Esophagus muscularis mucosa (tissue), 4 donors: ENCODE results near the gene PLEKHM2. TPM values are rescaled to one million over a fixed set of nuclear protein-coding genes. Genes with fewer than 3 reads are reported as not detected.

ENCODE experiments used
- DNase-seq: peaks from one replicate; pipeline ENCODE4 v3.0.0-alpha.2; 2017; ENCODE audit errors: extremely low spot score
- H3K27ac ChIP-seq, 4 donors: fragments of 200-600 bp; sonication (generic); replicated peaks in 1 of 4; 1 replicate in 3 of 4; 2 replicates in 1 of 4; pipeline ENCODE4 v1.5.1; 2016 to 2019; ENCODE audit warnings: mild to moderate bottlenecking in 1 of 4
- H3K27me3 ChIP-seq, 4 donors: fragments of 200-600 bp; sonication (generic); one replicate each; pipeline versions ENCODE4 v1.5.1 to v1.6.0; 2016 to 2019
- H3K36me3 ChIP-seq, 4 donors: fragments of 200-600 bp; sonication (generic); one replicate each; pipeline ENCODE4 v1.5.1; 2016 to 2019
- H3K4me1 ChIP-seq, 4 donors: fragments of 200-600 bp; sonication (generic); one replicate each; pipeline ENCODE4 v1.5.1; 2016 to 2019
- H3K4me3 ChIP-seq, 4 donors: fragments of 200-600 bp; sonication (generic); 1 replicate in 2 of 4; 2 replicates in 2 of 4; pipeline ENCODE4 v1.5.1; 2016 to 2019; ENCODE audit warnings: mild to moderate bottlenecking in 4 of 4, moderate library complexity in 1 of 4
- H3K9me3 ChIP-seq, 4 donors: fragments of 200-600 bp; sonication (generic); 1 replicate in 3 of 4; 2 replicates in 1 of 4; pipeline ENCODE4 v1.5.1; 2016 to 2019
- EP300 ChIP-seq: sonication (generic); formaldehyde crosslinking; IDR thresholded peaks from one replicate; pipeline ENCODE4 v1.6.1; 2017; ENCODE audit warnings: antibody characterized with exemption
- POLR2A ChIP-seq: fragments of 450-650 bp; IDR thresholded peaks from one replicate; pipeline ENCODE4 v1.6.1; 2017; ENCODE audit warnings: antibody characterized with exemption, moderate library complexity, mild to moderate bottlenecking, low read depth
- POLR2AphosphoS5 ChIP-seq, 2 donors: sonication (generic); formaldehyde crosslinking; IDR thresholded peaks; one replicate each; pipeline ENCODE4 v1.6.1; 2017; ENCODE audit warnings: antibody characterized with exemption in 2 of 2
- WGBS: methylation state at CpG from one replicate; pipeline ENCODE4 v1.1.5; 2018; 5-methylcytosine and 5-hydroxymethylcytosine counted together
- intact Hi-C: fragments of 100-400 bp; cut with DNase I; formaldehyde crosslinking; loops from one replicate; pipeline ENCODE4 v1.15.1; 2023
- total RNA-seq, 4 donors: library from RNA; depleted of rRNA; stranded (reverse); fragments of >200 nt; gene quantifications; one replicate each; pipeline versions ENCODE4 v1.1.0 to v1.2.1, GENCODE V29; 2016
- TF ChIP-seq, protein P1 (sequence below), 3 experiments: fragments of 200-600 bp in 2 of 3; fragments of 450-650 bp in 1 of 3; sonication (generic) in 2 of 3; IDR thresholded peaks; one replicate each; pipeline ENCODE4 v1.5.1; 2017 to 2019; ENCODE audit warnings: antibody characterized with exemption in 3 of 3, mild to moderate bottlenecking in 2 of 3, moderate library complexity in 1 of 3

Gene PLEKHM2
- total RNA-seq, 4 donors from 2014 or later: 44.4 to 68.2 (median 55.2) TPM

DNA sequence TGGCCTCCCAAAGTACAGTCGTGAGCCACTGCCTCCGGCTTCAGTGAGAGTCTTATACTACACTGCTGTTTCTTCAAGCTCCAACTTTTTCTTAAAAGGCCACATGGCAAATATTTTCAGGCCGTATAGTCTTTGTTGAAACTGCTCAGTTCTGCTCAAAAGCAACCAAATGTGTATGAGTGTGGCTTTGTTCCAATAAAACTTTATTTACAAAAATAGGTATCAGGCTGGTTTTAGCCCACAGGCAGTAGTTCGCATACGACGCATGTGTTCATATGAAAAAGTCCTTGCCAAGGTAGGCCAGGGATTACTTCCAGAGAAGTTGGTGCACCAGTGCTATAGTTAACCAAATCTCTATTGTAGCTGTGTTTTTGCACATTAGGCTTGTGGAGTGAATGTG is 6.2 kb downstream of the PLEKHM2 start:
- no peak for TF ChIP-seq POLR2AphosphoS5 (IDR thresholded peaks at IDR 0.05)
- TF ChIP-seq, protein P1, sequence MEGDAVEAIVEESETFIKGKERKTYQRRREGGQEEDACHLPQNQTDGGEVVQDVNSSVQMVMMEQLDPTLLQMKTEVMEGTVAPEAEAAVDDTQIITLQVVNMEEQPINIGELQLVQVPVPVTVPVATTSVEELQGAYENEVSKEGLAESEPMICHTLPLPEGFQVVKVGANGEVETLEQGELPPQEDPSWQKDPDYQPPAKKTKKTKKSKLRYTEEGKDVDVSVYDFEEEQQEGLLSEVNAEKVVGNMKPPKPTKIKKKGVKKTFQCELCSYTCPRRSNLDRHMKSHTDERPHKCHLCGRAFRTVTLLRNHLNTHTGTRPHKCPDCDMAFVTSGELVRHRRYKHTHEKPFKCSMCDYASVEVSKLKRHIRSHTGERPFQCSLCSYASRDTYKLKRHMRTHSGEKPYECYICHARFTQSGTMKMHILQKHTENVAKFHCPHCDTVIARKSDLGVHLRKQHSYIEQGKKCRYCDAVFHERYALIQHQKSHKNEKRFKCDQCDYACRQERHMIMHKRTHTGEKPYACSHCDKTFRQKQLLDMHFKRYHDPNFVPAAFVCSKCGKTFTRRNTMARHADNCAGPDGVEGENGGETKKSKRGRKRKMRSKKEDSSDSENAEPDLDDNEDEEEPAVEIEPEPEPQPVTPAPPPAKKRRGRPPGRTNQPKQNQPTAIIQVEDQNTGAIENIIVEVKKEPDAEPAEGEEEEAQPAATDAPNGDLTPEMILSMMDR (IDR thresholded peaks at IDR 0.05): no peak
- no peak for TF ChIP-seq POLR2A
- H3K9me3 ChIP-seq: no peaks in the 10 kb centered on the region
- peaks cover 33 to 57% (median 46%) of the 10 kb centered on the region in 4 donors for H3K4me1 ChIP-seq
- H3K36me3 ChIP-seq: peaks cover 0 to 4% (median 2%) of the 10 kb centered on the region in 4 donors
- no peaks in the 10 kb centered on the region for H3K27me3 ChIP-seq
- no peak for DNase-seq
- peak overlapping the region in 3 of 4 donors; percentile 6 to 43 (median 34) for H3K27ac ChIP-seq
- 94% methylated on average over 6 of the region's 6 CpGs for WGBS
- intact Hi-C loops: no loop called here
- no peak overlapping the region for H3K4me3 ChIP-seq

DNA sequence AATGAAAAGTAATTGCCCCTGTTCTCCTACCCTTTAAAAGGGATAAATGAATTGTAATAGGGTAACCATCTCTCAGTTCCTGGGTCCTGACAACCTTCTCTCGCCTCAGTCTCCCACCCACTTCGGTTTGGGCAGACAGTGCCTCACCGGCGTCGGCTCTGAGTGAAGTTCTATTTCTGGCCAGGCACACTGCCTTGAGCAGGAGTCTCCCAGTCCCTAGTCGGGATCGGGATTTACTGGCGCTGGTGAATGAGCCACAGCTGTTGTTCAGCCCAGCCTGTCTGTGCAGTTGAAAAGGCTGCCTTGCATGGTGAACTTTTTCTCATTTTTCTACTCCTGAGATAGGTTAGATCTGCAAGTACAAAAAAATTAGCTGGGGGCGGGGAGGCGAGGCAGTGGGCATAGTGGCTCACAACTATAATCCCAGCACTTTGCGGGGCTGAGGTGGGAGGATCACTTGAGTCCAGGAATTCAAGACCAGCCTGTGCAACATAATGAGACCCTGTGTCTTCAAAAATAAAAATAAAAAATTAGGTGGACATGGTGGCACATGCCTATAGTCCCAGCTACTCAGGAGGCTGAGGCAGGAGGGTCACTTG is 7.4 kb downstream of the PLEKHM2 start:
- Histone ChIP-seq H3K36me3 (peaks cover 0 to 13% (median 2%) of the 10 kb centered on the region in 4 donors), H3K9me3 (no peaks in the 10 kb centered on the region), H3K4me3 (no peak overlapping the region), H3K27me3 (no peaks in the 10 kb centered on the region), H3K4me1 (peaks cover 28 to 51% (median 38%) of the 10 kb centered on the region in 4 donors), H3K27ac (peak overlapping the region; percentile 6 to 53 (median 38))
- WGBS: 36% methylated on average over 11 of the region's 11 CpGs
- peak in 1 of 2 donors; percentile 30 for TF ChIP-seq POLR2AphosphoS5 (IDR thresholded peaks at IDR 0.05)
- TF ChIP-seq POLR2A: no peak
- intact Hi-C loops: no loop called here
- no peak for DNase-seq

DNA sequence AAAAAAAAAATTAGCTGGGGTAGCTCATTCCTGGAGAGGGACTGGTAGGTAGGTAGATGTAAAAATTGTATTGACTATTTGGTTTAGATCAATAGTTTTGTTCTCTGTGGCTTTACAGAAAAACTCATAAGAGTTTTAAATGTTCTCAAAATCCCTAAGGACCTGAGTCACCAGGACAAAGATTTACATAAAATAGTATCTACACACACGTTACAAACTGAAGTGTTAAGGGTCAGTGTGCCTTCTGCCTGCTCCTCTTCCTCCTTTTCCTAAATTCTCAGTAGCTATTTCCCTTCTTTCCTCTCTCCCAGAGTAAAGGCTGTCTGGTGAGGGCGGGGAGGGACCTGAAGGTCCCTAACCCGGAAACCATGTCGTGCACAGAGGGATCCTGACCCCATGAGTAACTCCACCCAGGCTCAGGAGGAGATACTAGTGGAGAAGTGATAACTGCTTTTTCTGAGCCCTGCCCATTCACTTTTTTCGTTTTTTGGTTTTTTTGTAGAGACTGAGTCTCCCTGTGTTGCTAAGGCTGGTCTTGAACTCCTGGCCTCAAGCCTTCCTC is 8.1 kb downstream of the PLEKHM2 start:
- 66% methylated on average over 5 of the region's 5 CpGs for WGBS
- intact Hi-C loops: no loop called here

DNA sequence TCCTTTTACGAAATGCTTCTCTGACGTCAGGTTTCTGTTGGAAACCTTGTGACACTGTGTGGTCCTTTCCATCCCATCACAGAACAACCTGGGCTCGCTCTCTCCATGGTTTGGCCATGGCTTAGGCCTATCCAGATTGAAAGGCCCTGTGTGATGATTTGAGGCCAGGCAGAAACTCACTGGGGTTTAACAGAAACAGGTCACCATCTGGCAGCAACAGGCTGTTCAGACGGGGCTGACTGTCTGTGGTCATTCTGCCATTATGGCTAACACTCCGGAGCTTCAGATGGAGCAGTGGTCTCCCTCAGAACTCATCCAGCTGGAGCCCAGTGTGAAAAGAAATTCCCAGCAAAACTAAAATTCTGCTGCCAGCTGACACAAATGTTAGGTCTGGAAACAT is 9.3 kb downstream of the PLEKHM2 start:
- no peaks in the 10 kb centered on the region for H3K27me3 ChIP-seq
- TF ChIP-seq, protein P1 (IDR thresholded peaks at IDR 0.05): no peak
- TF ChIP-seq POLR2A (no peak), POLR2AphosphoS5 (IDR thresholded peaks at IDR 0.05) (no peak), EP300 (no peak)
- H3K27ac ChIP-seq: no peak overlapping the region
- peaks cover 0 to 17% (median 4%) of the 10 kb centered on the region in 4 donors for H3K36me3 ChIP-seq
- no peaks in the 10 kb centered on the region for H3K9me3 ChIP-seq
- H3K4me1 ChIP-seq: peaks cover 39 to 54% (median 45%) of the 10 kb centered on the region in 4 donors
- no peak overlapping the region for H3K4me3 ChIP-seq
- no peak for DNase-seq
- intact Hi-C loops: no loop called here
- 83% methylated on average over 4 of the region's 5 CpGs for WGBS

More for the DNA sequence above, 8.1 kb downstream of the PLEKHM2 start:
- no peak overlapping the region for H3K4me3 ChIP-seq
- H3K27ac ChIP-seq: peak overlapping the region in 2 of 4 donors; percentile 43 to 53
- peaks cover 34 to 51% (median 40%) of the 10 kb centered on the region in 4 donors for H3K4me1 ChIP-seq
- TF ChIP-seq POLR2A (no peak), EP300 (no peak), POLR2AphosphoS5 (IDR thresholded peaks at IDR 0.05) (no peak)
- TF ChIP-seq, protein P1 (IDR thresholded peaks at IDR 0.05): no peak
- H3K27me3 ChIP-seq: no peaks in the 10 kb centered on the region
- H3K9me3 ChIP-seq: no peaks in the 10 kb centered on the region
- no peak for DNase-seq
- H3K36me3 ChIP-seq: peaks cover 0 to 17% (median 4%) of the 10 kb centered on the region in 4 donors

DNA sequence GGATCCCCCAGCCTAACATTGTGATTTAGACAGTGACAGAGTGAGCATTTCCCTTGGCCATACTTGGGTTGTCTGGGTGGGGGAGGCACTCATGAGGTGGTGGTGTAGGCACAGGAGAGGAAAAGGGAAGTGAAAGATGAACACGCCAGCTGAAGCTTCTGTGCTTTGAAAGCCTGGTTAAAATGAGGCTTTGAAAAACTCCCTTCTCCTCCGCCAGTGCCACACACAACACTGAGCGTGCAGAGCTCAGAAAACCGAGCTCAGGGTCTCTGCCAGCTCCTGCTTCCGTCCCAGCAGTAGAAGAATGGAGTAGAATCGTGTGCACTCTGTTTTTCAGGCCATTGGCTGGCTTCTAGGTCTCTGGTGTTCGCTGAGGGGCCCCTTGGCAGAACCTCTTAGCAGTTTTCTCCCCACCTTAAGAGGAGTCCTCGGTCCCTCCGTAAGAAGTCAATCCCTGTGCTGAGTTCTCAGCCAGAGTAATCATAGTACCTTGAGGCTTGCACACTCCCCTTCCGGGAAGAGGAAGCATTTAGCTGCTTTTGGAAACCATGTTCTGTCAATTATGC is 12.9 kb downstream of the PLEKHM2 start:
- Histone ChIP-seq H3K27ac (peak overlapping the region in 2 of 4 donors; percentile 30 to 51), H3K9me3 (no peaks in the 10 kb centered on the region), H3K4me3 (no peak overlapping the region), H3K4me1 (peaks cover 38 to 58% (median 44%) of the 10 kb centered on the region in 4 donors), H3K27me3 (no peaks in the 10 kb centered on the region), H3K36me3 (peaks cover 0 to 13% (median 2%) of the 10 kb centered on the region in 4 donors)
- intact Hi-C loops: no loop called here
- 46% methylated on average over 10 of the region's 10 CpGs for WGBS
- no peak for DNase-seq
- TF ChIP-seq POLR2A (no peak), EP300 (no peak), POLR2AphosphoS5 (IDR thresholded peaks at IDR 0.05) (no peak)
- TF ChIP-seq, protein P1 (IDR thresholded peaks at IDR 0.05): no peak
